ENCODE results near the gene NAXD. TPM values are rescaled to one million over a fixed set of nuclear protein-coding genes. Genes with fewer than 3 reads are reported as not detected.
A peak's percentile ranks its signal among the peaks of the same experiment; 100 is the strongest.
"Not testable (repeated sequence)": the region's sequence is repeated elsewhere in the genome, so short reads cannot be mapped to it uniquely, and the experiment has no call there.

The NAXD gene
- total RNA-seq, 1 donor from 2014 or later = 37.8 TPM

DNA sequence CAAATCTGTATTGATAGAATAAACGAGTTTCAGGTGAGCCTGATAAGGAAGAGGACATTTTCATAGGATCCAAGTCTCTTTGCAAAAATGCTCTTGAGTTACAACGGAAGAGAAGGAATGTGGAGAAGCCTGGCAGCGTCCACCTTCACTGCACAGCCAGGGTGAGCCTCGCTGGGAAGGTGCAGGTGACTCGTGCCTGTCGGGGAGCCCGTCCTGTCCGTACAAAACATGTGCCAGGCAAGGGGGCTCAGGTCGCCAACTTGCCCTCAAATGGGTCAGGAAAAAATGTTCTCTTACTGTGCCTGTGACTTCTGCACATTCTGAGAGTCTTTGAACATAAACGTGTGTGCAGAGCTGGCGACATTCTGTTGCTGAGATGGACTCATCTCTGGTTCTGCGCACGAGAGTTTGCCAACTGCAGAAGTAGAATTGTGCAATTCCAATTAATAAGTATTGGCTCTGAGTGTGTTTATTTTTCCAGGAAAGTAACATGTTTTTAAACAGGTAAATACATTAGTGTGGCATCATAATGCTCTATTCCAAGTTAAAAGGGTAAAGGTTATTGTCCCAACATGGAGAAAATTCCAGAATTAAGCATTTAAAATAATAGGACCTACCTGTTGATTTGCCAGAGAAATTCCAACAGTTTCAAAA is 28.6 kb downstream of the NAXD start:
- DNase-seq (ENCODE audit: low spot score) = no peak

DNA sequence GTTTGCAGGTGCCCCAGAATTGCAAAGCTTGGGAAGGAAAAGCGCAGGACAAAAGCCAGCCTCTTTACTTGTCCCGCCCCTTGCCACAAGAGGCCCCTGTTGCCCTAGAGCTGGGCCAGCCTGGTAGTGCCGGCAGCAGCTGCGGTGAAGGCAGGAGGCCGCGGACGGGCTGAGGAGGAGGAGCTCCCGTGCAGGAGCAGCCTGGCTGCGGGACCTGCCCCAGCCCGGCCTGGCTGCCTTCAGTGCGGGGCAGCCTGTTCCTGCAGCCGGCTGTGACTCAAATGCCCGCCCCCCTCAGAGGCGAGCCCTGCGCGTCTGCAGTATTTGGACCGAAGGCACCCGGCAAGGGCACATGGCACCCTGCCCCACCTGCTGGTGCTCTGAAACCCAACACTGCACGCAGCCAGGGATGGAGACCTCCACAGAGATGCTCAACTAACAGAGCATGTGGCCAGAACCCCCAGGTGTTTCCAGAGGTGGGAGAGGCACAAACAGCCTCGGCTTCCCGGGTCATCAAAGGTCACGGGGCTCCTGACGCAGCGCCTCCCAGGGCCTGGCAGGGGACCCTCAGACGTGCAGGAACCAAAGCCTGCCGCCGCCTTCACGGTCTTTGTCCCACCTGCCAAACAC is 29.7 kb downstream of the NAXD start:
- peak; percentile 67 for DNase-seq (ENCODE audit: low spot score)

GRCh38 chr13:110645750-110646149 is 30.4 kb downstream of the NAXD start:
- DNase-seq (ENCODE audit: low spot score) = no peak

DNA sequence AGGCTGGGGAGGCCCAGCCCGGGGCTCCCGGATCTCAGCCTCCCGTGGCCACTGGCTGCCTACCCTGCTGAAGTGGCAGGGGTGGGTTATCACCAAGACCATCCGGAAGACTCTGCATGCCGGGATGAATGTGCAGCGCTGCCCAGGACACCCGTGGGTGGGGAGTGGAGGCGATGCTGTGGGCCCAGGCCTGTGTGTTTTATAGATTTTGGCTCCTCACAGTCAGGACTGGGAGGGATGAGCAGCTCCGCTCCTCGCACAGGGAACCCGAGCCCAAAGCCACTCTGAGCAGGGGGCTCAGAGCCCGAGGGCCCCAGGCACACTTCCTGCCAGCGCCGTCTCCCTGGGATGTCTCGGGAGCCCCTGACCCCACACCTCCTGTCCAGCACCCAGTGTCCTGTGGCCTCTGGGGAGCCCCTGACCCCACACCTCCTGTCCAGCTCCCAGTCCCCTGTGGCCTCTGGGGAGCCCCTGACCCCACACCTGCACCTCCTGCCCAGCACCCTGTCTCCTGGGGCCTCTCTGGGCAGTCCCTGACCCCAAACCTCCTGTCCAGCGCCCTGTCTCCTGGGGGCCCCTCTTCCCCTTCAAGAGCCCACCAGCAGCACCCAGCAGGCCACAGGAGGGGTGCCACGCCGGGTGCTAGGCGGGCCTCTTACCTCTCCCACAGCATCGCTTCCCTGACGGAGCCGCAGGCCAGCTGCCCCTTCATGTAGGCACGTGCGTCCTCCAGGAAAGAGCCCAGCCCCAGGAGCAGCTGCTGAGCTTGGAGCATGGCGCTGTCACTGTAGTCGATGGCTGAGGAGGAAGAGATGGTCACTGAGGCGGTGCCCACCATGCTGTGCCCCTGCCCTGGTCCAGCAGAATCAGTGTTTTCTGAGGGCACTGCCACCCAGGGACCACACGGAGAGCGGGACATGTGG is 31.4 kb downstream of the NAXD start:
- DNase-seq (ENCODE audit: low spot score) = no peak

DNA sequence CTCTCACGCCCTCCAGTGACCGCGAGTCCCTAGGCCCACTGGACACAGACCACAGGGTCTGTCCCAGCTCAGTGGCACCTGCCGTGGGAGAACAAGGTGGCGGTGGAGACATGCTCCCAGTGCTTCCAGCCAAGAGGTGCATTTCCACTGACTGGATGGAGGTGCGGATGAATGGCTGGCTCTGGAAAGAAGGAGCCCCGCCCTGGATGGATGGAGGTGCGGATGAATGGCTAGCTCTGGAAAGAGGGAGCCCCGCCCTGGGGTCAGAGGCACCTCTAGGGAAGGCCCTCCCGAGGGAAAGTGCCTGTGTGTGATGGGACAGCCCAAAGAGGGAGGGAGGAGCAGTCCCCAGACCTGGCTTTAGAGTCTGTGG is 32.0 kb downstream of the NAXD start:
- DNase-seq (ENCODE audit: low spot score) = no peak

- no peak for DNase-seq (ENCODE audit: low spot score)
These were observed 32.9 kb downstream of the NAXD start for GRCh38 chr13:110648146-110648819.

GRCh38 chr13:110648848-110649421 is 33.6 kb downstream of the NAXD start:
- DNase-seq (ENCODE audit: low spot score) = no peak

DNA sequence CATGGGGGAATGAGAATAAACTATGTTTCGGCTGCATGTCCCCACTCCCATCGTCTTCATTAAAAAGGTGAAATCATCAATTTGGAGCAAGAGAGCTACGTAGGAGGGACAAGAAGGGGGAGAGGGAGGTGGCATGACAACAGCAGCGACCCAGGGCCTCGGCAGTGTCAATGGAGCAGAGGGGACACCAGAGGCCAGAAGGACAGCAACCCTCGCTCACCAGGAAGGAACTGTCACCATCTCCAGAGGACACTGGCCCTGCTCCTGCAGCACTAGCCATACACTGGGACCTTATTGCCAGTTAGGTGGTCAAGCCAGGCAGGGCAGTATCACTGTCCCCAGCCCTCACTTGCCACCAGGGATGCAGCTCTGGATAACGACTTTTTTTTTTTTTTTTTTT is 34.2 kb downstream of the NAXD start:
- no peak for DNase-seq (ENCODE audit: low spot score)

DNA sequence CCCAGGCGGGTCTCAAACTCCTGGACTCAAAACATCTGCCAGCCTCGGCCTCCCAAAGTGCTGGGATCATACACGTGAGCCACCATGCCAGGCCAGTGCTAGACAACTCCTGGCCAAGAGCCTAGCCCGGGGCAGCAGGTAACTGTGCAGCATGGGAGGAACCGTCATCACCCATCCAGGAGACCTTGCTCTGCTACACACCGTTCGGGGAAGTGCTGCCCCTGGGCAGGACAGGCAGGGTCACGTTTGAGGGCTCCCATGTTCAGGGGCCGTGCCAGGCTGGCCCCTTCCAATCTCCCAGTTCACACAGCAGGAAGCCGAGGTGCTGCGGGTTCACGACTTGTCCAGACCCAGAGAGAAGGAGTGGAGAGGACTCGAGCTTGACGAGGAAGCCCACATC is 35.1 kb downstream of the NAXD start:
- DNase-seq (ENCODE audit: low spot score) = no peak

GRCh38 chr13:110651271-110651670 is 35.9 kb downstream of the NAXD start:
- DNase-seq (ENCODE audit: low spot score) = no peak

DNA sequence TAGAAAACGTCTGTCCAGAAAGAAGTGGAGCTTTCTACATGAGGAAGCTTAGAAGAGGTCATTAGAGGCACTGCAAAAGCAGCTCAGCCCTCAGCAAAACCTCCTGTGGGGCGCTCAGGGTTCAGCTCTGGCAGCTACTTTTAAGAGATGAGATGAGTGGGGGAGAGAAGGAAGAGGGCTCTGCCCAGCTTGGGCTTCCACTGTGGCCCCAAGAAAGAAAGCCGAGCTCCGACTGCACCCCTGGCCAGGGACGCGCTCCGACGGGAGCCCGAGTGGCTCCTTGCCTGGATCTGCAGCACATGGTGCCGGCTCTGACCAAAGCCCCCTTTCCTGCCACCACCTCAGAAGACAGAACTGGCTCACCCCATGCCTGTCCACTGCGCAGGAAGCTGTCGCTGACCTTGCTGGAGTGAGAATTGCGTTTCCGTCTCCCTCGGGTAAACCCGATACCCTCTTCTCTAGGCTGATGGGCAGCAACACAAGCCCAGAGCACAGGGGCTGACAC is 36.4 kb downstream of the NAXD start:
- no peak for DNase-seq (ENCODE audit: low spot score)

DNA sequence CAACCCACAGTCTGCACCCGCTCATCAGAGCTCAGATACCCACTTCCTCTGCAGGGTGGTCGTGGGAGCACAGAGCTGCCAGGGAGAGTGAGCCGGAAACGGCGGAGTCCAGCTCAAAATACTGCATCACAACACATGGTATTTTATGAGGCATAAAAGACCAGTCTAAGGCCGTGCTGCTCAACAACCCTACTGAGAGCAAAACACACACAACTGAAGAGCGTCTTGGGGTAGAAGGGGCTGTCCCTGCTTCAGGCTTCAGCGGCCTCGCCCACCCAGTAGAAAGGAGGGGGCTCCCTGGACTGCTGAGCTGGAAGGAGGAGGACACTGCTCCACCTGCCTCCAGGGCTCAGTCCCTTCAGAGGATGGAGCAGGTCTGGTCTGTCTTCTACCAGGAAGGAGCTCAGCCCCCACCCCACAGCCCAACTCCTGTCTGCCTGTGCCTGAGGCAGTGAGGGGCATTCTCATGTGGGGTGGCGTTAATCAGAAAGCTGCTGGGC is 36.9 kb downstream of the NAXD start:
- no peak for DNase-seq (ENCODE audit: low spot score)

GRCh38 chr13:110652764-110653163 is 37.4 kb downstream of the NAXD start:
- no peak for DNase-seq (ENCODE audit: low spot score)

DNA sequence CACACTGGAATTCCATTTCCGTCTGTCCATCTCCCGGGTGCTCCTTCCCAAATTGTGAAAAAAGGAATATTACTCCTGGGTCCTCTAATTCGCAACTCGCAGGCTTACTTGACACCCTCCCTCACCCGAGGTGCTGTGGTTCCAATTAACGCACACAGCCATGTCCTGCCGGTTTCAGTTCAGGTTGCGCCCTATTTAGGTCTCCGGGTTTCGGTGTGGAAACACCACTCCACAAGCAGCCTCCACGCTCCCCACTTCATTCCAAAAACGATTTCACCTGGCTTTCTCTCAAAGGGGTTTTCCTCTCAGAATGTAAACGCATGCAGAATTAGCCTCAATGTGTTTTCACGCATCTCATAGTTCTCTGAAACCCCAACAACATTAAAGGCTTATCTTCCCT is 37.9 kb downstream of the NAXD start:
- DNase-seq (ENCODE audit: low spot score) = no peak

DNA sequence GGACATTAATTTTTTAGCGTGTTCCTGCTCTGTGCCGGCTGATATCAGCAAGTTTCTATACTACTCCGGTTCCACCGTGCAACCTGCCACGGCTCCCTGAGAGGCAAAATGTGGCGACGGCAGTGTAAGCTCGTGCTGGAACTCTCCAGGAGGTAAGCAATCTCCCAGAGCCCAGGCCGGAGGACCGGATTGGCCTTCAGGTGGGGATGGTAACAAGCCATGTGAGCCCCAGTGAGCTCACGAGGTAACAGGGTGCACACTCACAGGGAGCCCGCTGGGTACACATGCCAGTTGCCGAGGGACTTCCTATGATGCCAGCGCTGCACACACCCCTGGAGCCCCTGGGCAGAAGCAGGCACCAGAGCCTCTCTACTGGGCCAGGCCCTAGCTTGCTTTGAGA is 38.5 kb downstream of the NAXD start:
- no peak for DNase-seq (ENCODE audit: low spot score)

DNA sequence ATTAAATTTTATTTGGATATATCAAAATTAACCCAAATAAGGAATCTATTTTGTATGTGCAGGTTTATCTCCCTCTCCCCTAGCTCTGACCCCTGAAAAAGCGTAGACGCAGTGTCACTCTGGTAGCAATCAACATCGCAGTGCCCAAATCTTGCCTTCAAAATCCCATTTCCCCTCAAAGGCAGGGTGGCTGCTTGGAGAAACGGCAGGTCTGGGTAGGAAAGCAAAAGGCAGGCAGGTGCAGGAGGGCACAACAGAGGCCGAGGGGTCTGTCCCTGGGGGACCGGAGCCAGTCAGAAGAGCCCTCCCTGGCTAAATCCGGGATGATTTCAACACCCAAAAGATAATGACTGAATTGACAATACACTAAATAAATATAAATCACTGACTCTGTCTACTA is 41.9 kb downstream of the NAXD start:
- no peak for DNase-seq (ENCODE audit: low spot score)

DNA sequence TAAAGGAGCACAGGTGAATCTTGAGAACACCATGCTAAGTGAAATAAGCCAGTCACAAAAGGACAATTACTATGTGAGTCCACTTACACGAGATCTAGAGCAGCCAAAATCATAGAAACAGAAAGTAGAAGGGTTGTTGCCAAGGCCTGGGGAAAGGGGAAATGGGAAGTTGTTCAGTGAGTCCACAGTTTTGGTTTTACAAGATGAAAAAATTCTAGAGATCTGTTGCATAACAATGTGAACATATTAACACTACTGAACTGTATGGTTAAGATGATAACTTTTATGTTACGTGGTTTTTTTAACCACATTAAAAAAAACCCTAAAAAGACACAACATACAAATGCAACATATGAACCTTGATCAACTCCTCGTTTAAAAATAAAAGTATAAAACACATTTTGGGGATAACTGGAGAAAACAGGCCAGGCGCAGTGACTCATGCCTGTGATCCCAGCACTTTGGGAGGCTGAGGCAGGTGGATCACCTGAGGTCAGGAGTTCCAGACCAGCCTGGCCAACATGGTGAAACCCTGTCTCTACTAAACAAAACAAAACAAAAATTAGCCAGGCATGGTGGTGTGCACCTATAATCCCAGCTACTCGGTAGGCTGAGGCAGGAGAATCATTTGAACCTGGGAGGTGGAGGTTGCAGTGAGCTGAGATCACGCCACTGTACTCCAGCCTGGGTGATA is 43.0 kb downstream of the NAXD start:
- DNase-seq (ENCODE audit: low spot score) = not testable (repeated sequence)

GRCh38 chr13:110661256-110661655 is 45.9 kb downstream of the NAXD start:
- DNase-seq (ENCODE audit: low spot score) = no peak

DNA sequence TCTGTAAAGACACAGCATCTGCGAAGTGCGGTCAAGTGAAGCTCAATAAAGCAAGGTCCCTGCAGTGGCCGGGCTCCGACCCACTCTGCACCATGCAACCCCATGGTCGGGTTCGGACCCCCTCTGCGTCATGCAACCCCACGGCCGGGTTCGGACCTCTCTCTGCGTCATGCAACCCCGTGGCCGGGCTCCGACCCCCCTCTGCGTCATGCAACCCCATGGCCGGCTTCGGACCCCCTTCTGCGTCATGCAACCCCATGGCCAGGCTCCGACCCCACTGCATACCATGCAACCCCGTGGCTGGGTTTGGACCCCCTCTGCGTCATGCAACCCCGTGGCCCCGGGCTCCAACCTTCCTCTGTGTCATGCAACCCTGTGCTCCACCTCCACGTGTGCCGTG is 46.7 kb downstream of the NAXD start:
- no peak for DNase-seq (ENCODE audit: low spot score)

DNA sequence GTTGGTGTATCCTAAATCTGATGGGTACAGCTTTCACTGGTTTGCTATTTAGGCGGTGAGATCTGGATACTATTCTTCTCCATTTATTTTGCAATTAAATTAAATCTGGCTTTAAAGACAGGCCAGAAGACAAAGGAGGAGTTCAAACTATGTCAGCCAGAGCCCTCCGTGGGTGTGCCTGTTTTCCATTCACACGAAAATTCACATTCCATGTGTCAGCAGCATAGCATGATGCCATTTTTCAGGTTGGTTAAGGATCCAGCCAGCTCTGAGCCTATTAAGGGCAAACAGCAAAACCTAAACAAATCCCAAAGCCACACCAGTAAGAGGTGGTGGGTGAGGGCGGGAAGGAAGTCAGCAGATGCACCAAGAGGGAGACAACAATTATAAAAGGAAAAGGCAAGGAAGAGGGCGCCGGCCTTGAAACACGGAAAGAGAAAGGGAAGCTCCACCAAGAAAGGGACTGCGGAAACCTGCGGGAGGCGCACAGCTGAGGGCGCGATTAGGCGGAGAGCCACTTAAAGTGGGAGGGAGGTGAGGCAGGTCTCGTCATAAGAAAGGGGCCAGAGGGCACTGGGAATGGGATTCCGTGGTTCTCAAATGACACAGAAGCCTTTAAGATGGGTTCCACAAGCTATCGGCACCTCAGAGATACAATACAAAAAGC is 47.6 kb downstream of the NAXD start:
- DNase-seq (ENCODE audit: low spot score) = no peak

Measured in ureter (tissue), 1 donor.